HG03575 (cell line): ENCODE results near the gene C8G.

Experiments used
- ATAC-seq: cut with Tn5 transposase; IDR thresholded peaks from one replicate; pipeline ENCODE4 v1.9.1; 2021; ENCODE audit not compliant: unreplicated experiment, insufficient number of reproducible peaks, low FRiP score; ENCODE audit errors: extremely low read depth

C8G gene

DNA sequence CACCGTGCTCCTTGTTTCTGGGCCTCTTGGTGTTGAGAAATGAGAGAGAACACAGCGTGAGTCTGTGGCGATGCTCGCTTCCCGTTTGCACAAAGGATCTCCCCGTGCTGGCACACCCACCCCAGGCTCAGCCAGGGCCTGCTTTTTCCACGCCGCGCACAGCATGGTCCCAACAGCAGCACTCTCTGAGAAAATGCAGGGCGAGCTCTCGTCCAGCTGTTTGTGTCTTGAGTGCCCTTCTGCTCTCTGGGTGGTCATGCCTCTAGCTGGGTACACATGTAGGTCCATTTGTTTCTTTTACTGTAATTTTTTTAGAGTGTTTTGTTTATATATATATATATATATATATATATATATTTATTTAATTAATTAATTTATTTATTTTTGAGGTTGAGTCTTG, 27.1 kb upstream of the C8G start:
- ATAC-seq: no peak

- no peak for ATAC-seq
Measured at GRCh38 chr9:136920069-136920468, 25.0 kb upstream of the C8G start.

GRCh38 chr9:136920734-136921231, 24.3 kb upstream of the C8G start:
- ATAC-seq: no peak

DNA sequence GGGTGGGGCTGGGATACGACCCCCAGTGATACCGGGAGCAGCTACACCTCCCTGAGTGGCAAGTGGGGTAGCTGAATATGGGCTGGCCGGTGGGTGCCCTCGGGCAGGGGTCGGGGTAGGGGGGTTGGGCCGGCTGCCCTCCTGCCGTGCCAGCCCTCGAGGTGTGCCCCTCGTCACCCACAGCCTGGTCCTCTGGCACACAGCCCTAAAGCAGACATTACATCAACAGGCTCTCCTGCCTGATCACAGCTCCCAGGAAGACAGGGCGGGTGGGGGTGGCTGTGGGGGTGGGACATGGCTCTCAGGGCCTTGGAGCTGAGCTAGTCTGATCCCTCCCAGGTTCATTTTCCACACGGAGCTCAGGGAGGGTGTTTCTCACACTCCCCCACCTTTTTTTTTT, 23.7 kb upstream of the C8G start:
- no peak for ATAC-seq

DNA sequence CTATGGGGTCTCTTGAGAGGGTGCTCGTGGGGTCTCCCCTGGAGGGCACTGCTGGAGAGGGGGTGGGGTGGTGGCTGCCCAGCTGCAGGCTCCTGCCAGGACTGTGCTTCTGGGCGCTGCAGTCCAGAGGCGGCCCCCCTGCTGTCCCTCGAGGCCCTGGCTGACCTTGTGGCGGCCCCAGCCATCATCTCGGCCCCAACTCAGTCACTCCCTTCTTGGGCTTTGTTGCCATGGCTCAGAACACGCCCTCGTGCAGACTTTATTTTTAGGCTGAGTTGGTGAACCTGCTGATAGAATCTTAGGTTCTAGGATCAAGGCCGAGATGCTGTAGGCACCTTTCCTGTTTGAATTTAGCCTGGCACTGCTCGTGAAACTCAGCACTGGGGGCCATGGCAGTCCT, 23.3 kb upstream of the C8G start:
- ATAC-seq: no peak

- no peak for ATAC-seq
Measured at GRCh38 chr9:136922540-136922939, 22.5 kb upstream of the C8G start.

GRCh38 chr9:136923881-136924280, 21.2 kb upstream of the C8G start:
- ATAC-seq: no peak

GRCh38 chr9:136925414-136926153, 19.5 kb upstream of the C8G start:
- ATAC-seq: no peak

DNA sequence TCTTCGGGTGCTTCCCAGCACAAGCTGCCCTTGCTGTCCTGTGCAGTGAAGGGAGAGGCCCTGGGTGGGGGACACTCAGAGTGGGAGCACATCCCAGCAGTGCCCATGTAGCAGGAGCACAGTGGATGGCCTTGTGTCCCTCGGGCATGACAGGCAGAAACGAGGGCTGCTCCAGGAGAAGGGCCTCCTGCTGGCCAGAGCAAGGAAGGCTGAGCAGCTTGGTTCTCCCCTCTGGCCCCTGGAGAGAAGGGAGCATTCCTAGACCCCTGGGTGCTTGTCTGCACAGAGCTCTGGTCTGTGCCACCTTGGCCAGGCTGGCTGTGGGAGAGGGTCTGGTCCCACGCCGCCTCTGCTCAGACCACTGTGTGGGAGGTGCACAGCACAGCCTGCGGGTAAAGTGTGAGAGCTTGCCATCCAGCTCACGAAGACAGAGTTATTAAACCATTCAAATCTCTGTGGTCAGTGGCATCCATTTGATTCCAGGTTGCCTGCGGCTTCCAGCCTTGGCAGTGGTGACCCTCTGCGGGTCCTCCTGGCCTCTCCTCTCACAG, 18.8 kb upstream of the C8G start:
- no peak for ATAC-seq

GRCh38 chr9:136926749-136927148, 18.3 kb upstream of the C8G start:
- no peak for ATAC-seq

GRCh38 chr9:136927343-136928271, 17.4 kb upstream of the C8G start:
- ATAC-seq: no peak

- no peak for ATAC-seq
Measured at GRCh38 chr9:136928591-136928990, 16.5 kb upstream of the C8G start.

GRCh38 chr9:136930014-136930413, 15.0 kb upstream of the C8G start:
- no peak for ATAC-seq

- ATAC-seq: no peak
Measured at GRCh38 chr9:136931611-136932130, 13.4 kb upstream of the C8G start.

GRCh38 chr9:136934277-136934676, 10.8 kb upstream of the C8G start:
- ATAC-seq: no peak

- ATAC-seq: no peak
Measured at GRCh38 chr9:136935651-136936050, 9.4 kb upstream of the C8G start.

- ATAC-seq: no peak
Measured at GRCh38 chr9:136936645-136937170, 8.3 kb upstream of the C8G start.

DNA sequence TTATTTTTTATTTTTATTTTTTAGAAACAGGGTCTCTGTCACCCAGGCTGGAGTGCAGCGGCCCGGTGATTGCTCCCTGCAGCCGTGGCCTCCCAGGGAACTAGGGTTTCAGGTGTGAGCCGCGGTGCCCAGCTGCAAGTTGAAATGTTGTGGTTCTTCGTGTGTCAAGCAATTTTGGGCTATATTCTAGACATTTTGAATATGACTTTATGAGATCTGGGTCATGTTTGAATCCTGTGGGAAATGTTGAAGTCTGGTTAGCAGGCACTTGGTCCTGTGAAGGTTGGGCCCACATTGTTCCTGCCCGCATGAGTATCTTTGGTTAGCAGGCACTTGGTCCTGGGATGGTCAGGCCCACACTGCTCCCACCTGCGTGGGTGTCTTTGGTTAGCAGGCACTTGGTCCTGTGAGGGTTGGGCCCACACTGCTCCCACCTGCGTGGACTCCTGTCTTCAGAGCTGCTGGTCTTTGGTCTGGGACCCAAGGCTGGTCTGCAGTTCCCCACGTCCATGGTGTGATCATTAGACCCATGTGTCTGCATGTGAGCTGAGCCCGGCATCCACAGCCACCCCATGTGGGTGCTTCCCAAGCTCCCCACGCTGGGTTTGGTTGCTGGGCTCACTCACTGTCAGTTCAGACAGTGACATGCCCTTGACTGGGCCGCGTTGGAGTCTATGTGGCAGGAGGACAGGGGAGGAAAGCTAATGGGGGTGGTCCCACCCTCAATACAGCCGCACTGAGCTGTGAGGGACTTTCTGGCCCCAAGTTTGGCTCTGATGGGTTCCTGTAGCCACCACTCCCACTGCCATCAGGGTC, 7.6 kb upstream of the C8G start:
- no peak for ATAC-seq
